Calu3 (cell line): Measurements from ENCODE around the gene SIGLEC1. TPM values are rescaled to one million over a fixed set of nuclear protein-coding genes. Genes with fewer than 3 reads are reported as not detected.

ENCODE experiments used
- BruUV-seq: library from RNA; stranded (reverse); fragments of 400-500 nt; replicated peaks from 2 replicates; lab custom pipeline; 2021; lab: Mats Ljungman, UMichigan
- CTCF ChIA-PET: fragments of 300-600 bp; sonication (Branson Sonifier 250); formaldehyde crosslinking; loops from one replicate; lab custom pipeline; 2022; ENCODE audit warnings: antibody characterized with exemption; lab: Charles Lee
- DNase-seq: peaks from one replicate; pipeline ENCODE4 v3.0.0; 2022
- H3K27ac Mint-ChIP-seq: one replicate; pipeline ENCODE4 v1.8.0; 2022; ENCODE audit warnings: mixed read lengths; ENCODE audit not compliant: unreplicated experiment
- H3K27me3 Mint-ChIP-seq: one replicate; pipeline ENCODE4 v1.8.0; 2022; ENCODE audit warnings: mixed read lengths; ENCODE audit not compliant: unreplicated experiment
- H3K36me3 Mint-ChIP-seq: one replicate; pipeline ENCODE4 v1.8.0; 2022; ENCODE audit warnings: mild to moderate bottlenecking, moderate library complexity, mixed read lengths; ENCODE audit not compliant: insufficient read depth, unreplicated experiment
- H3K4me1 Mint-ChIP-seq: one replicate; pipeline ENCODE4 v1.8.0; 2022; ENCODE audit warnings: mild to moderate bottlenecking, low read depth, mixed read lengths; ENCODE audit not compliant: unreplicated experiment
- H3K4me3 Mint-ChIP-seq: one replicate; pipeline ENCODE4 v1.8.0; 2022; ENCODE audit warnings: mild to moderate bottlenecking, low read depth, moderate library complexity, mixed read lengths; ENCODE audit not compliant: unreplicated experiment
- H3K9me3 Mint-ChIP-seq: one replicate; pipeline ENCODE4 v1.8.0; 2022; ENCODE audit warnings: low read depth, mixed read lengths; ENCODE audit not compliant: unreplicated experiment
- CTCF ChIP-seq: fragments of 200-600 bp; IDR thresholded peaks from one replicate; pipeline ENCODE4 v1.8.0; 2022; ENCODE audit warnings: antibody characterized with exemption; ENCODE audit not compliant: unreplicated experiment
- intact Hi-C: fragments of 100-400 bp; cut with micrococcal nuclease; formaldehyde crosslinking; loops from one replicate; pipeline ENCODE4 v1.10.0; 2022; ENCODE audit not compliant: unreplicated experiment
- total RNA-seq: library from RNA; stranded (reverse); gene quantifications from 2 replicates; pipeline ENCODE4 v1.2.3, GENCODE V29; 2022

The SIGLEC1 gene
- total RNA-seq, 1 experiment from 2014 or later = not detected

GRCh38 chr20:3744806-3745685, 32.6 kb upstream of the SIGLEC1 start:
- peaks cover 3% of the 10 kb centered on the region for H3K9me3 Mint-ChIP-seq
- BruUV-seq = no TSS peak
- intact Hi-C loops = no loop called here
- peaks cover 58% of the 10 kb centered on the region for H3K27me3 Mint-ChIP-seq
- H3K27ac Mint-ChIP-seq = no peak overlapping the region
- CTCF ChIA-PET = interaction anchor here (0.6 kb wide), 1 partner anchor 64 kb away, joined by 3 read pairs; no protein-coding TSS in a partner anchor
- no peak for TF ChIP-seq CTCF
- peak; percentile 59 for DNase-seq
- no peaks in the 10 kb centered on the region for H3K36me3 Mint-ChIP-seq
- H3K4me1 Mint-ChIP-seq = peaks cover 9% of the 10 kb centered on the region
- H3K4me3 Mint-ChIP-seq = peak overlapping the region; percentile 66

GRCh38 chr20:3744037-3744436, 31.6 kb upstream of the SIGLEC1 start:
- Mint-ChIP-seq H3K36me3 (no peaks in the 10 kb centered on the region), H3K9me3 (peaks cover 3% of the 10 kb centered on the region), H3K27me3 (peaks cover 68% of the 10 kb centered on the region), H3K4me1 (peaks cover 9% of the 10 kb centered on the region), H3K27ac (no peak overlapping the region), H3K4me3 (no peak overlapping the region)
- BruUV-seq = no TSS peak
- CTCF ChIA-PET = no interaction called here
- no peak for TF ChIP-seq CTCF
- DNase-seq = no peak
- intact Hi-C loops = no loop called here

GRCh38 chr20:3743251-3743650, 30.9 kb upstream of the SIGLEC1 start:
- CTCF ChIA-PET = interaction anchor here (0.7 kb wide), 1 partner anchor 15 kb away, joined by 3 read pairs; no protein-coding TSS in a partner anchor

More at GRCh38 chr20:3743251-3743650, 30.9 kb upstream of the SIGLEC1 start:
- H3K4me1 Mint-ChIP-seq = peaks cover 9% of the 10 kb centered on the region
- no peak overlapping the region for H3K4me3 Mint-ChIP-seq
- peaks cover 3% of the 10 kb centered on the region for H3K9me3 Mint-ChIP-seq
- no peak for TF ChIP-seq CTCF
- no peak for DNase-seq
- peaks cover 76% of the 10 kb centered on the region for H3K27me3 Mint-ChIP-seq
- no TSS peak for BruUV-seq
- no peak overlapping the region for H3K27ac Mint-ChIP-seq
- no peaks in the 10 kb centered on the region for H3K36me3 Mint-ChIP-seq
- intact Hi-C loops = no loop called here
